ENCODE data around the gene SCUBE3. TPM values are rescaled to one million over a fixed set of nuclear protein-coding genes. Genes with fewer than 3 reads are reported as not detected.

The SCUBE3 gene
- total RNA-seq: 0.17 and 0.30 TPM in 2 replicates

DNA sequence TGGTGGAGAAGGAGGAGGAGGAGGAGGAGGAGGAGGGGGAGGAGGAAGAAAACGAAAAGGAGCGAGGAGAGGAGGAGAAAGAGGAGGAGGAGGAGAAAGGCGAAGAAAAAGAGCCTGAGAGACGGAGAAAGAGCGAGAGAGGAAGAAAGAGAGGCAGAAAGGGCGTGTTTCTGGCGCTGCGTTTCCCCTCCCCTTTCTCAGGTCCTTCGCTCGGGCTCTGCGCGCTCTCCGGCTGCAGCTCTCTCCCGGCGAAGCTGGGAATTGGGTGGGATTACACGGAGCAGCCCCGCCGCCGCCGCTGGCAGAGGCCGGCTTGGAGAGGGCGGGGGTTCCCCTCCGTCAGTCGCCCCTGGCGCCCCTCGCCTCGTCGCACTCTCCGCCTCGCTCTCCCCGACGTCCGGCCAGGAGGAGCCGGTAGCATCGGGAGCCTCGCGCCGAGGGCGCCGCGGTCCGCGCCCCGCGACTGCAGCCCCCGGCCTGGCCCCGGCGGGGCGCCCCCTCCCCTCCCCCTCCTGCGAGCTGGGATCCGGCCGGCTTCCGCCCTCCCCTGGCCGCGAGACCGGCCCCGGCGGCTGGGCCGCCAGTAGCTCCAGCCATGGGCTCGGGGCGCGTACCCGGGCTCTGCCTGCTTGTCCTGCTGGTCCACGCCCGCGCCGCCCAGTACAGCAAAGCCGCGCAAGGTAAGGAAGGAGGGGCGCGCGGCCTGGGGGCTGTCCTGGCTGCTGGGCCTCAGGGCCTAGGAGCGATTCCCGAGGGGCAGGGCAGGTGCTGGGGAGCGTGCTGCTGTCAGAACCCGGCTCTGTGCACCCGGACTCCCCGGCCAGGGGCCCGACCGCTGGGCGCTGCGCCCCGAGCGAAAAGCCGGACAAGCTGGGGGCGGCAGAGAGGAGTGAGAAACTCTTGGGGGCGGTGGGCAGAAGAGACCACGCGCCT lies at the start of gene SCUBE3:
Gene SCUBE3 (plus strand): TSS at position 133 of the 933 bp plus-strand sequence. CDS start 463 bp downstream, at position 596.

DNA sequence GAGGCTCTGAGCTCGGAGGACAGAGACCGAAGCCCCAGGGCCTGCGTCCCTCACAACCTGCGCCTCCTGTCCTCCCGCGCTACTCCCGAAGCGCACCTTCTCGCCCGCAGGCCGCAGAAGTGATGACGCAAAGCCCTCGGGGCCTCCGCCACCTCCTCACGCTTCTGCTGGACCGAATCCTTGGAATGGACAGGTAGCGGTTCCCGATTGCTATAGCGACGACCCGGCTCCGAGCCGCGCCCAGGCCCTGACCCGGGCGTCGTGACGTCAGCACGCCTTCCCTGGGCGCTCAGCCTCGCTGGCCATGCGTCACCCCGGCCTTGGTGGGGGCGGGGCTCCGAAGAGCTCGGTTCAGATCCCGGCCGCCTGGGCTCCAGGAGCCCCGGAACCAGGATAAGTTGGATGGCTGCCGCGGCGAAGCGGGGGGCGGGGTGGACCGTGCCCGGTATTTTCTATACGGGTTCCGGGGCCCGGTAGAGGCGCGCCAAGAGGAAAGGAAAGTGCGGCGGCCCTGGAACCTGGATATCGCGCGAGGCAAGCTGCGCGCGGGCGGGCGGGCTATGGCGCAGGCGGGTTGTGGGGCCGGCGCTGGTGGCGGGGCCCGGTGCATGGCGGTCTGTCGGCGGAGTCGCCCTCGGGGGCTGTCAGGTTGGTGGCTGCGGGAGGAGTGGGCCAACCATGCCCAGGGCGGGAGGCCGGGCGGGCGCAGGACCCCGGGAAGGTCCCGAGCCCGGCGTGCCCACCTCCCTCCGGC lies 45.6 kb downstream of the SCUBE3 start, which contains the start of gene ZNF76:
Gene ZNF76 (plus strand): TSS at position 542 of the 754 bp plus-strand sequence. CDS start 21,417 bp downstream, outside the sequence.

DNA sequence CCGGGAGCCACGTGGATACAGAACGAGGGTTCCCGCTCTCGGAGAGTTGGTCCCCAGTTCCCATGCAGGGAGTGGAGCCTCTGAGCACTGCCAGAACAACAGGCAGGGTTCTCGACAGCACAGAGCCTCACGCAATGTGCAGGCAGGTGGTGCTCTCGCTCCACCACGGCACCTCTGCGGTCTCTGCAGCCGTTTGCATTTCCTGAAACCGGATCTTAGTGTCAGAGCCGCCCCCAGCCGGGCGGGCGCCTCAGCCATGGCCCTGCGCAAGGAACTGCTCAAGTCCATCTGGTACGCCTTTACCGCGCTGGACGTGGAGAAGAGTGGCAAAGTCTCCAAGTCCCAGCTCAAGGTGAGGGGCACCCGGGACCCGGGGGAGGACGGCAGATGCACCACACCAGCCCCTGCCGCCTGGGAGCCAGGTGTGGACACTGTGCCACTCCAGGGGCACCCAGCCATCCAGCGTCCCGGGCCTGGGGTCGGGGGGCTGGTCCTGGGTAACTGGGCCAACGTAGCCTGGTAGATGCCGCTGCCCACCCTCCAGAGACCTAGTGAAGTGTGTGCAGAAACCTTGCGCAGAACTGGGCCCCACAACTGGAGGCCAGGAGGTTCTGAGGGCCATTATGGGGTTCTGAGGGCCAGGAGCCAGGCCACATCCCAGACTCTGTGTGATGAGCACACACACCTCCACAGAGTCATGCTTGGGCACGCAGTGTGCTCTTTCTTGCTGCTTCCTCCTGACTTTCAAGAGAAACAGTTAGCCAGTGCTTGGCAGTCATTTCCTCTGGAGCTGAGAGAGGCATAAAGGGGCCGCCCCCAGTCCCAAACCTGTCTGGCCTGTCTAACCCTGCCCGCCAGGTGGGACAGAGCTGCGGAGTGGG lies 84.1 kb downstream of the SCUBE3 start, which contains the start of gene DEF6:
Gene DEF6 (plus strand): TSS at position 218 of the 881 bp plus-strand sequence. CDS start 39 bp downstream, at position 257.

Other genes starting within 250 kb of the SCUBE3 start
- gene TCP11, start 72.6 kb upstream of the SCUBE3 start, total RNA-seq: 0.15 and 0.50 TPM in 2 replicates
- gene ZNF76, start 45.8 kb downstream of the SCUBE3 start, total RNA-seq: 12.3 and 12.8 TPM in 2 replicates
- 3.0 and 4.0 TPM in 2 replicates for gene DEF6, start 83.9 kb downstream of the SCUBE3 start, total RNA-seq
- 36.3 and 36.7 TPM in 2 replicates for gene PPARD, start 128.6 kb downstream of the SCUBE3 start, total RNA-seq
- 13.7 and 15.1 TPM in 2 replicates for gene FANCE, start 238.4 kb downstream of the SCUBE3 start, total RNA-seq